Activated naive CD8-positive, alpha-beta T cell treated with anti-CD3 and anti-CD28 coated beads for 36 hours (primary cell): ENCODE data around the gene DAAM2. TPM values are rescaled to one million over a fixed set of nuclear protein-coding genes. Genes with fewer than 3 reads are reported as not detected.

ENCODE experiments used
- DNase-seq: peaks from one replicate; pipeline ENCODE4 v3.0.0; 2021
- H3K27ac Mint-ChIP-seq: one replicate; pipeline ENCODE4 v1.8.0; 2022; ENCODE audit warnings: mild to moderate bottlenecking, moderate library complexity, mixed read lengths
- H3K27me3 Mint-ChIP-seq: one replicate; pipeline ENCODE4 v1.8.0; 2022; ENCODE audit warnings: mild to moderate bottlenecking, mixed read lengths
- H3K36me3 Mint-ChIP-seq: one replicate; pipeline ENCODE4 v1.8.0; 2021; ENCODE audit warnings: mild to moderate bottlenecking, mixed read lengths
- H3K4me1 Mint-ChIP-seq: one replicate; pipeline ENCODE4 v1.8.0; 2021; ENCODE audit warnings: mixed read lengths
- H3K4me3 Mint-ChIP-seq: one replicate; pipeline ENCODE4 v1.8.0; 2022; ENCODE audit warnings: mild to moderate bottlenecking, moderate library complexity, mixed read lengths
- H3K9me3 Mint-ChIP-seq: one replicate; pipeline ENCODE4 v1.8.0; 2022; ENCODE audit warnings: mixed read lengths
- total RNA-seq, 2 experiments: library from RNA; stranded (reverse); gene quantifications; one replicate each; pipeline ENCODE4 v1.2.3, GENCODE V29; 2021

DAAM2 gene
- total RNA-seq, 2 experiments from 2014 or later: not detected

GRCh38 chr6:39801456-39802251 lies 9.5 kb downstream of the DAAM2 start:
- Mint-ChIP-seq H3K27ac (no peak overlapping the region), H3K27me3 (peaks cover 3% of the 10 kb centered on the region), H3K4me1 (no peaks in the 10 kb centered on the region), H3K9me3 (no peaks in the 10 kb centered on the region), H3K4me3 (no peak overlapping the region), H3K36me3 (no peaks in the 10 kb centered on the region)
- DNase-seq: no peak

GRCh38 chr6:39803872-39804271 lies 11.7 kb downstream of the DAAM2 start:
- Mint-ChIP-seq H3K4me1 (no peaks in the 10 kb centered on the region), H3K27ac (no peak overlapping the region), H3K36me3 (no peaks in the 10 kb centered on the region), H3K9me3 (no peaks in the 10 kb centered on the region), H3K4me3 (no peak overlapping the region), H3K27me3 (peaks cover 7% of the 10 kb centered on the region)
- no peak for DNase-seq

GRCh38 chr6:39804466-39805065 lies 12.4 kb downstream of the DAAM2 start:
- Mint-ChIP-seq H3K4me3 (no peak overlapping the region), H3K27ac (no peak overlapping the region), H3K4me1 (no peaks in the 10 kb centered on the region), H3K9me3 (no peaks in the 10 kb centered on the region), H3K36me3 (no peaks in the 10 kb centered on the region), H3K27me3 (peaks cover 7% of the 10 kb centered on the region)
- DNase-seq: no peak

GRCh38 chr6:39806278-39806677 lies 14.1 kb downstream of the DAAM2 start:
- Mint-ChIP-seq H3K4me3 (no peak overlapping the region), H3K27ac (no peak overlapping the region), H3K36me3 (no peaks in the 10 kb centered on the region), H3K9me3 (no peaks in the 10 kb centered on the region), H3K27me3 (peaks cover 7% of the 10 kb centered on the region), H3K4me1 (no peaks in the 10 kb centered on the region)
- DNase-seq: no peak

- no peaks in the 10 kb centered on the region for H3K36me3 Mint-ChIP-seq
- no peak overlapping the region for H3K4me3 Mint-ChIP-seq
- H3K27ac Mint-ChIP-seq: no peak overlapping the region
- H3K4me1 Mint-ChIP-seq: no peaks in the 10 kb centered on the region
- no peak for DNase-seq
- H3K9me3 Mint-ChIP-seq: no peaks in the 10 kb centered on the region
- H3K27me3 Mint-ChIP-seq: peaks cover 15% of the 10 kb centered on the region
These were observed 16.2 kb downstream of the DAAM2 start for GRCh38 chr6:39808346-39808745.

- Mint-ChIP-seq H3K4me1 (no peaks in the 10 kb centered on the region), H3K27me3 (peaks cover 19% of the 10 kb centered on the region), H3K4me3 (no peak overlapping the region), H3K36me3 (no peaks in the 10 kb centered on the region), H3K27ac (no peak overlapping the region), H3K9me3 (no peaks in the 10 kb centered on the region)
- no peak for DNase-seq
These were observed 16.8 kb downstream of the DAAM2 start for GRCh38 chr6:39808964-39809363.

- H3K9me3 Mint-ChIP-seq: no peaks in the 10 kb centered on the region
- peaks cover 17% of the 10 kb centered on the region for H3K27me3 Mint-ChIP-seq
- no peaks in the 10 kb centered on the region for H3K4me1 Mint-ChIP-seq
- no peak for DNase-seq
- H3K36me3 Mint-ChIP-seq: no peaks in the 10 kb centered on the region
- no peak overlapping the region for H3K4me3 Mint-ChIP-seq
- no peak overlapping the region for H3K27ac Mint-ChIP-seq
These were observed 19.7 kb downstream of the DAAM2 start for GRCh38 chr6:39811835-39812345.

- Mint-ChIP-seq H3K27me3 (peaks cover 16% of the 10 kb centered on the region), H3K4me3 (no peak overlapping the region), H3K9me3 (no peaks in the 10 kb centered on the region), H3K4me1 (no peaks in the 10 kb centered on the region), H3K27ac (no peak overlapping the region), H3K36me3 (no peaks in the 10 kb centered on the region)
- no peak for DNase-seq
These were observed 20.3 kb downstream of the DAAM2 start for GRCh38 chr6:39812496-39812852.

GRCh38 chr6:39812853-39813533 lies 20.8 kb downstream of the DAAM2 start:
- Mint-ChIP-seq H3K4me3 (no peak overlapping the region), H3K27ac (no peak overlapping the region), H3K27me3 (peaks cover 16% of the 10 kb centered on the region), H3K4me1 (no peaks in the 10 kb centered on the region), H3K9me3 (no peaks in the 10 kb centered on the region), H3K36me3 (no peaks in the 10 kb centered on the region)
- no peak for DNase-seq

GRCh38 chr6:39814236-39814635 lies 22.1 kb downstream of the DAAM2 start:
- Mint-ChIP-seq H3K36me3 (no peaks in the 10 kb centered on the region), H3K27me3 (peaks cover 16% of the 10 kb centered on the region), H3K4me1 (no peaks in the 10 kb centered on the region), H3K4me3 (no peak overlapping the region), H3K27ac (no peak overlapping the region), H3K9me3 (no peaks in the 10 kb centered on the region)
- DNase-seq: no peak

- H3K4me3 Mint-ChIP-seq: no peak overlapping the region
- peaks cover 16% of the 10 kb centered on the region for H3K27me3 Mint-ChIP-seq
- H3K36me3 Mint-ChIP-seq: no peaks in the 10 kb centered on the region
- H3K27ac Mint-ChIP-seq: no peak overlapping the region
- no peak for DNase-seq
- H3K4me1 Mint-ChIP-seq: no peaks in the 10 kb centered on the region
- no peaks in the 10 kb centered on the region for H3K9me3 Mint-ChIP-seq
These were observed 23.2 kb downstream of the DAAM2 start for GRCh38 chr6:39815356-39815755.

GRCh38 chr6:39816747-39817146 lies 24.6 kb downstream of the DAAM2 start:
- Mint-ChIP-seq H3K4me1 (no peaks in the 10 kb centered on the region), H3K4me3 (no peak overlapping the region), H3K9me3 (no peaks in the 10 kb centered on the region), H3K36me3 (no peaks in the 10 kb centered on the region), H3K27me3 (peaks cover 16% of the 10 kb centered on the region), H3K27ac (no peak overlapping the region)
- no peak for DNase-seq

GRCh38 chr6:39818695-39819094 lies 26.5 kb downstream of the DAAM2 start:
- Mint-ChIP-seq H3K4me1 (no peaks in the 10 kb centered on the region), H3K27me3 (peaks cover 6% of the 10 kb centered on the region), H3K36me3 (no peaks in the 10 kb centered on the region), H3K4me3 (no peak overlapping the region), H3K9me3 (no peaks in the 10 kb centered on the region), H3K27ac (no peak overlapping the region)
- no peak for DNase-seq

- H3K4me1 Mint-ChIP-seq: no peaks in the 10 kb centered on the region
- no peak for DNase-seq
These were observed 27.1 kb downstream of the DAAM2 start for GRCh38 chr6:39819228-39819627.

GRCh38 chr6:39819676-39820075 lies 27.5 kb downstream of the DAAM2 start:
- DNase-seq: no peak
- Mint-ChIP-seq H3K36me3 (no peaks in the 10 kb centered on the region), H3K27ac (no peak overlapping the region), H3K27me3 (no peaks in the 10 kb centered on the region), H3K9me3 (no peaks in the 10 kb centered on the region), H3K4me3 (no peak overlapping the region), H3K4me1 (no peaks in the 10 kb centered on the region)

More at GRCh38 chr6:39819228-39819627, 27.1 kb downstream of the DAAM2 start:
- peaks cover under 1% of the 10 kb centered on the region for H3K27me3 Mint-ChIP-seq
- no peaks in the 10 kb centered on the region for H3K36me3 Mint-ChIP-seq
- no peak overlapping the region for H3K4me3 Mint-ChIP-seq
- no peaks in the 10 kb centered on the region for H3K9me3 Mint-ChIP-seq
- no peak overlapping the region for H3K27ac Mint-ChIP-seq
